ENCODE results near the gene PRSS33.
A peak's percentile ranks its signal among the peaks of the same experiment; 100 is the strongest.

The PRSS33 gene

DNA sequence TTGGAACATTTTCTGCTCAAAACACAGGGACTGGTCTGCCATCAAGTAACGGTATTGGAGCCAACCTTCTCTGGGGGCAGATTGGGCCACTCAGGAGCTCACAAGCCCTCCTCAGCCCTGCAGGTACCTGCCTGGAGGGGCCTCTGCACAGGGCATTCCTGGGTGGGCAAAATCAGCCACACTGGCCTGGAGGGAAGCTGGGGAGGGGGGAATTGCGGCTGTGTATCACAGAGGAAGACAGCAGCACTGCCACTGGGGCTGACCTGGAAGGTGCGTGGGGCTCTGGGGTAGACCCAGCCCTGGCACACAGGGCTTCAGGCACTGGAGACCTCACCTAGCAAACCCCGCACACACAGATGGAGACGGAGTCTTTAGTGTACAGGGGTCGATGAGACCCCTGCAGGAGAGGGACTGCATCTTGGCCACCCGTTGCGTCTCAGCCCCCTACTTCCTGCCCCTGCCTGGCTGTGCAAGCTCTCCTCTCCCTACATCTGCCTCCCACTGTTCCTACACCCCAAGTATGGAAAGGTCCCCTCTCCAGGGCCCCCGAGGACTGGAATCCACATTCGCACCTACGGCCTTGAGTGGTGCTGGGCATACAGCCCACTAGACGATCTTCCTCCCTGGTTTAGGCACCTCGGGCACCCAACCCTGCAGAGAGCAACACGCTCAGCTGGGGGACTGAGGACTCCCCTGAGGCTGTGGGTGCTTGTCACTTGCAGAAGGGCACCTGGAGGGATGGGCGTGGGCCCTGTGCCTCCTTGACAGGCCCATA, 42.1 kb downstream of the PRSS33 start:
- H2BK5ac ChIP-seq (ENCODE audit: low read depth, low read length, poor library complexity) = no peak overlapping the region
- no peak for DNase-seq
- no peak overlapping the region for H4K12ac ChIP-seq (ENCODE audit: low read depth, low read length)
- H2AK5ac ChIP-seq (ENCODE audit: low read length) = no peak overlapping the region
- no peak overlapping the region for H3K27ac ChIP-seq (ENCODE audit: low read depth, low read length)
- H3K4me1 ChIP-seq (ENCODE audit: control insufficient read depth in 1 of 2, insufficient read depth in 2 of 2, low read length in 2 of 2) = no peaks in the 10 kb centered on the region
- no peak overlapping the region for H2AFZ ChIP-seq (ENCODE audit: insufficient read depth, low read length, poor library complexity)
- H3K4ac ChIP-seq (ENCODE audit: low read depth, low read length) = no peak overlapping the region
- H3K23ac ChIP-seq (ENCODE audit: low read length) = no peak overlapping the region
- WGBS (ENCODE audit: extremely low coverage, insufficient coverage, insufficient read length) = no CpG with 5 or more reads among the region's 15 CpGs
- no peak overlapping the region for H4K8ac ChIP-seq (ENCODE audit: low read depth, low read length)
- H3K4me3 ChIP-seq (ENCODE audit: low read depth, low read length) = no peak overlapping the region
- H3K4me2 ChIP-seq (ENCODE audit: low read length) = no peak overlapping the region
- no peaks in the 10 kb centered on the region for H3K79me2 ChIP-seq (ENCODE audit: control insufficient read depth, insufficient read depth, low read length, poor library complexity)
- no peak overlapping the region for H4K91ac ChIP-seq (ENCODE audit: low read depth, low read length)
- no peak overlapping the region for H2BK12ac ChIP-seq (ENCODE audit: low read length)
- H3K79me1 ChIP-seq (ENCODE audit: low read length) = no peaks in the 10 kb centered on the region
- peaks cover 2% of the 10 kb centered on the region for H3K9me3 ChIP-seq (ENCODE audit: insufficient read depth, low read depth, low read length)
- H2BK120ac ChIP-seq (ENCODE audit: insufficient read depth, low read length, poor library complexity) = no peak overlapping the region
- H3K18ac ChIP-seq (ENCODE audit: low read length) = no peak overlapping the region
- no peak overlapping the region for H3K9ac ChIP-seq (ENCODE audit: low read length)
- H3K14ac ChIP-seq (ENCODE audit: low read length) = no peak overlapping the region
- no peaks in the 10 kb centered on the region for H3K27me3 ChIP-seq (ENCODE audit: insufficient read depth, low read length)
- H3K36me3 ChIP-seq (ENCODE audit: control insufficient read depth in 1 of 2, insufficient read depth in 2 of 2, low read length in 2 of 2) = no peaks in the 10 kb centered on the region

DNA sequence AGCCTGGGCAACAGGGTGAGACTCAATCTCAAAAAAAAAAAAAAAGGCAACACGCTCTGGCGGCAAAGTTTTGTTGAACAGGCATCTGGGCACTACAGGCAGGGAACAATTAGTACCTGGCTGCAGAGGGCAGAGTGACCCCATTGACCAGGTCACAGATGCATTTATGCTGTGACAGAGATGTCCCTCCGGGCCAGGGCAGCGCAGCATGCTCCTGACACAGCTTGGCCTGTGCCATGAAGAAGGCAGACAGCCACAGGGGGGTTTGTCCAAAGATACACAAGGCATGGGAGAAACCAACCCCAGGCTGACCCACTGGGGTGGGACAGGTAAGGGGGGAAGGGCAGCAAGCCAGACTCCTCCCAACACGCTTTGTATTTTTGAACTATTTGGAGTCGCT, 42.6 kb downstream of the PRSS33 start:
- no peak overlapping the region for H4K91ac ChIP-seq (ENCODE audit: low read depth, low read length)
- H2AK5ac ChIP-seq (ENCODE audit: low read length) = no peak overlapping the region
- WGBS (ENCODE audit: extremely low coverage, insufficient coverage, insufficient read length) = no CpG with 5 or more reads among the region's 6 CpGs
- H3K4ac ChIP-seq (ENCODE audit: low read depth, low read length) = no peak overlapping the region
- no peaks in the 10 kb centered on the region for H3K79me1 ChIP-seq (ENCODE audit: low read length)
- no peak overlapping the region for H3K18ac ChIP-seq (ENCODE audit: low read length)
- no peak for DNase-seq
- no peak overlapping the region for H3K23ac ChIP-seq (ENCODE audit: low read length)
- H3K4me3 ChIP-seq (ENCODE audit: low read depth, low read length) = no peak overlapping the region
- no peak overlapping the region for H4K12ac ChIP-seq (ENCODE audit: low read depth, low read length)
- H3K79me2 ChIP-seq (ENCODE audit: control insufficient read depth, insufficient read depth, low read length, poor library complexity) = no peaks in the 10 kb centered on the region
- no peaks in the 10 kb centered on the region for H3K4me1 ChIP-seq (ENCODE audit: control insufficient read depth in 1 of 2, insufficient read depth in 2 of 2, low read length in 2 of 2)
- H2BK12ac ChIP-seq (ENCODE audit: low read length) = no peak overlapping the region
- H3K27ac ChIP-seq (ENCODE audit: low read depth, low read length) = no peak overlapping the region
- no peak overlapping the region for H2BK120ac ChIP-seq (ENCODE audit: insufficient read depth, low read length, poor library complexity)
- H3K9me3 ChIP-seq (ENCODE audit: insufficient read depth, low read depth, low read length) = peaks cover 2% of the 10 kb centered on the region
- no peaks in the 10 kb centered on the region for H3K27me3 ChIP-seq (ENCODE audit: insufficient read depth, low read length)
- H3K36me3 ChIP-seq (ENCODE audit: control insufficient read depth in 1 of 2, insufficient read depth in 2 of 2, low read length in 2 of 2) = no peaks in the 10 kb centered on the region
- no peak overlapping the region for H4K8ac ChIP-seq (ENCODE audit: low read depth, low read length)
- H3K9ac ChIP-seq (ENCODE audit: low read length) = peak overlapping the region; percentile 38
- no peak overlapping the region for H2BK5ac ChIP-seq (ENCODE audit: low read depth, low read length, poor library complexity)
- no peak overlapping the region for H3K4me2 ChIP-seq (ENCODE audit: low read length)
- H2AFZ ChIP-seq (ENCODE audit: insufficient read depth, low read length, poor library complexity) = no peak overlapping the region
- no peak overlapping the region for H3K14ac ChIP-seq (ENCODE audit: low read length)

DNA sequence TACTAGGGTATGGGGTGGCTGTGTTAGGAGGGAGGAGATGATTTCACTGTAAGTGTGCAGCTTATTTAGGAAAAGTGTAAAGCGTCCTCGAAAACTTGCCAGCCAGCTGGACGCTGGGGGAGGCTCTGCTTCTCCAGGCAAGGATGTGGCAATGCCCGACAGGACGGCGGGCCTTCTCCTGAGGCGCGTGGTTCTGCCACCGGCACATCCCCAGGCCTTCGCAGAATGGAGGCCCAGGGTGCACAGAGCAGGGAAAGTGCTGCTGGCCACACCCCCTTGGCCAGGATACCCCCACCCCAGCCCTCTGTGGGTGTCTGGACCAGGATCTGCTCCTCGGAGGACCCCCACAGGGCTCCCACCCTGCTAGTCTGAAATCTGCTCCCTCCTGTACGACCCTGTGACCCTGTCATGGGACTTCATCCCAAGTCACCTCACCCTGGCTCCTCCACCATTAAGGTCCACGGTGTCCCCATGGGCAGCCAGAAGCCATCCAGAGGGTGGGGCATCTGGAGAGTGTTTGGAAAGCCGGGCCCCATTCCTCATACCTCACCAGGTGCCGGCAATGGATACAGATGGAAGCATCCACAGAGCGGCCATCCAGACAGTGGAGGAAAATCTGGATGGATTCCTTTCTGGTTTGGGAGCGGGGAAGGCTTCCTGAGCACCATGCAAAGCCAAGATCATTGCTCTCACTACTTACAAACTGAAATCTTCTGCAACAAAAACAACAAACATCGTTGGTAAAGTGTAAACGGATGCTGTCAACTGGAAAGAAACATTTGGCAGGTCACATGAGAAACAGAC, 44.2 kb downstream of the PRSS33 start:
- no peak overlapping the region for H3K27ac ChIP-seq (ENCODE audit: low read depth, low read length)
- no peak overlapping the region for H3K14ac ChIP-seq (ENCODE audit: low read length)

DNA sequence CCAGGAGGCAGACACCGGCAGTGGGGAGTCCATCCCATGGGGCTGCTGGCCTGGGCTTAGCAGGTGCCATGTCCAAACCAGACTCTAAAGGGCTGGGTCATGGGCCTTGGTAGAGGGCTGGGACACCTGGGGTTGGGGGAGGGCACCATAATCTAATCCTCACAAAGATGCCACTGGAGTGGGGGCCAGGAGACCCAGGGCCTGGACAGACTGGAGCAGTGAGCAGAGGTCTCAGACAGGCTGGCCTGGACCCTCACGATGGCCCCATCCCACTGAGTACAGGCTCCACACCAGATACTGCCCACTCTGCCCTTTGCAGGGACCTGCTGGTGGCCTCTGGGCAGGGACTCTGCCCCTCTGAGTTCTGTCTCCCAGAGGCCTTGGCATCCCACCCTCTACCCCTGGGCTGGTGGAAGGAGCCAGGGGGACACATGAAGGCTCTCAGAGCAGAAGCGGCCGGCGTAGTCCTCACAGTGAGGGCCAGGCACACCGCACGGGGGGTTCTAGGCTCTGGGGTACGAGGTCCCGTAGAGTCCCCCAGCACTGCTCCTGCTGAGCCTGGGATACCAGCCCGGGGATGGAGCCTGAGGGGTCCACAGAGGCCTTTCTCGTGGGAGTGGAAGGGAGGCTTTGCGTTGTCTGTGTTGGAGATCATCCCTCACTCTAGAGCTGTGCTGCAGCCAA, 44.9 kb downstream of the PRSS33 start:
- Histone ChIP-seq H4K91ac (ENCODE audit: low read depth, low read length) (no peak overlapping the region), H2AK5ac (ENCODE audit: low read length) (no peak overlapping the region), H3K9ac (ENCODE audit: low read length) (no peak overlapping the region), H2AFZ (ENCODE audit: insufficient read depth, low read length, poor library complexity) (no peak overlapping the region), H3K14ac (ENCODE audit: low read length) (no peak overlapping the region), H3K4me3 (ENCODE audit: low read depth, low read length) (no peak overlapping the region), H4K8ac (ENCODE audit: low read depth, low read length) (no peak overlapping the region), H3K18ac (ENCODE audit: low read length) (no peak overlapping the region), H3K23ac (ENCODE audit: low read length) (no peak overlapping the region), H3K4ac (ENCODE audit: low read depth, low read length) (no peak overlapping the region), H3K79me1 (ENCODE audit: low read length) (no peaks in the 10 kb centered on the region), H2BK12ac (ENCODE audit: low read length) (no peak overlapping the region), H3K9me3 (ENCODE audit: insufficient read depth, low read depth, low read length) (peaks cover 2% of the 10 kb centered on the region), H2BK5ac (ENCODE audit: low read depth, low read length, poor library complexity) (no peak overlapping the region), H4K12ac (ENCODE audit: low read depth, low read length) (no peak overlapping the region), H3K27me3 (ENCODE audit: insufficient read depth, low read length) (no peaks in the 10 kb centered on the region), H3K4me1 (ENCODE audit: control insufficient read depth in 1 of 2, insufficient read depth in 2 of 2, low read length in 2 of 2) (no peaks in the 10 kb centered on the region), H3K27ac (ENCODE audit: low read depth, low read length) (no peak overlapping the region), H2BK120ac (ENCODE audit: insufficient read depth, low read length, poor library complexity) (no peak overlapping the region), H3K79me2 (ENCODE audit: control insufficient read depth, insufficient read depth, low read length, poor library complexity) (no peaks in the 10 kb centered on the region), H3K36me3 (ENCODE audit: control insufficient read depth in 1 of 2, insufficient read depth in 2 of 2, low read length in 2 of 2) (no peaks in the 10 kb centered on the region), H3K4me2 (ENCODE audit: low read length) (no peak overlapping the region)
- DNase-seq = no peak
- no CpG with 5 or more reads among the region's 12 CpGs for WGBS (ENCODE audit: extremely low coverage, insufficient coverage, insufficient read length)

More for the DNA sequence above, 44.2 kb downstream of the PRSS33 start:
- Histone ChIP-seq H3K27me3 (ENCODE audit: insufficient read depth, low read length) (no peaks in the 10 kb centered on the region), H4K12ac (ENCODE audit: low read depth, low read length) (no peak overlapping the region), H4K91ac (ENCODE audit: low read depth, low read length) (no peak overlapping the region), H2AFZ (ENCODE audit: insufficient read depth, low read length, poor library complexity) (no peak overlapping the region), H2BK12ac (ENCODE audit: low read length) (no peak overlapping the region), H3K4me1 (ENCODE audit: control insufficient read depth in 1 of 2, insufficient read depth in 2 of 2, low read length in 2 of 2) (no peaks in the 10 kb centered on the region), H3K9me3 (ENCODE audit: insufficient read depth, low read depth, low read length) (peaks cover 2% of the 10 kb centered on the region), H3K36me3 (ENCODE audit: control insufficient read depth in 1 of 2, insufficient read depth in 2 of 2, low read length in 2 of 2) (no peaks in the 10 kb centered on the region), H3K79me2 (ENCODE audit: control insufficient read depth, insufficient read depth, low read length, poor library complexity) (no peaks in the 10 kb centered on the region), H3K9ac (ENCODE audit: low read length) (no peak overlapping the region), H4K8ac (ENCODE audit: low read depth, low read length) (no peak overlapping the region), H2AK5ac (ENCODE audit: low read length) (no peak overlapping the region), H3K4me3 (ENCODE audit: low read depth, low read length) (no peak overlapping the region), H3K23ac (ENCODE audit: low read length) (no peak overlapping the region), H3K18ac (ENCODE audit: low read length) (no peak overlapping the region), H3K79me1 (ENCODE audit: low read length) (no peaks in the 10 kb centered on the region), H3K4me2 (ENCODE audit: low read length) (no peak overlapping the region), H2BK5ac (ENCODE audit: low read depth, low read length, poor library complexity) (no peak overlapping the region), H2BK120ac (ENCODE audit: insufficient read depth, low read length, poor library complexity) (no peak overlapping the region), H3K4ac (ENCODE audit: low read depth, low read length) (no peak overlapping the region)
- no peak for DNase-seq
- no CpG with 5 or more reads among the region's 19 CpGs for WGBS (ENCODE audit: extremely low coverage, insufficient coverage, insufficient read length)
